CD4-positive, alpha-beta T cell treated with Interleukin-15 for 1 hour (primary cell): ENCODE data around the gene PRKG1.
"Not testable (repeated sequence)": the region's sequence is repeated elsewhere in the genome, so short reads cannot be mapped to it uniquely, and the experiment has no call there.

Experiments
- DNase-seq: peaks from one replicate; pipeline ENCODE4 v3.0.0-alpha.2; 2020

Gene PRKG1

GRCh38 chr10:51178634-51179033 is 104.3 kb downstream of the PRKG1 start:
- DNase-seq: no peak

- DNase-seq: no peak
Observed at GRCh38 chr10:51180141-51180540, 105.9 kb downstream of the PRKG1 start.

- DNase-seq: no peak
Observed at GRCh38 chr10:51183783-51184182, 109.5 kb downstream of the PRKG1 start.

- no peak for DNase-seq
Observed at GRCh38 chr10:51186361-51186760, 112.1 kb downstream of the PRKG1 start.

- DNase-seq: no peak
Observed at GRCh38 chr10:51188008-51188407, 113.7 kb downstream of the PRKG1 start.

GRCh38 chr10:51188866-51189265 is 114.6 kb downstream of the PRKG1 start:
- DNase-seq: no peak

GRCh38 chr10:51196508-51197175 is 122.4 kb downstream of the PRKG1 start:
- no peak for DNase-seq

GRCh38 chr10:51198170-51198569 is 123.9 kb downstream of the PRKG1 start:
- DNase-seq: no peak

GRCh38 chr10:51201947-51202346 is 127.7 kb downstream of the PRKG1 start:
- no peak for DNase-seq

GRCh38 chr10:51203359-51203758 is 129.1 kb downstream of the PRKG1 start:
- DNase-seq: no peak

- no peak for DNase-seq
Observed at GRCh38 chr10:51204066-51204465, 129.8 kb downstream of the PRKG1 start.

- DNase-seq: no peak
Observed at GRCh38 chr10:51204701-51205100, 130.4 kb downstream of the PRKG1 start.

- DNase-seq: no peak
Observed at GRCh38 chr10:51206500-51206899, 132.2 kb downstream of the PRKG1 start.

- DNase-seq: not testable (repeated sequence)
Observed at GRCh38 chr10:51212937-51213336, 138.7 kb downstream of the PRKG1 start.

GRCh38 chr10:51214207-51215196 is 140.2 kb downstream of the PRKG1 start:
- no peak for DNase-seq

GRCh38 chr10:51215951-51216834 is 141.9 kb downstream of the PRKG1 start:
- DNase-seq: no peak

GRCh38 chr10:51217505-51217904 is 143.2 kb downstream of the PRKG1 start:
- DNase-seq: no peak

GRCh38 chr10:51224671-51225161 is 150.4 kb downstream of the PRKG1 start:
- DNase-seq: no peak

- no peak for DNase-seq
Observed at GRCh38 chr10:51227897-51228713, 153.8 kb downstream of the PRKG1 start.

GRCh38 chr10:51228714-51229100 is 154.4 kb downstream of the PRKG1 start:
- no peak for DNase-seq

GRCh38 chr10:51230887-51231585 is 156.7 kb downstream of the PRKG1 start:
- DNase-seq: no peak
